IPS-18c (cell line): ENCODE measurements around the gene DGKQ.

ENCODE experiments used
- H3K4me3 ChIP-seq: 2 replicates; pipeline ENCODE4 v1.7.0; 2013; ENCODE audit warnings: low read depth, mild to moderate bottlenecking, low read length, moderate library complexity; ENCODE audit not compliant: insufficient read depth
- H3K9me3 ChIP-seq: one replicate; pipeline ENCODE4 v1.6.1; 2013; ENCODE audit warnings: mild to moderate bottlenecking, low read length, moderate library complexity; ENCODE audit not compliant: control insufficient read depth, insufficient read depth

The DGKQ gene

DNA sequence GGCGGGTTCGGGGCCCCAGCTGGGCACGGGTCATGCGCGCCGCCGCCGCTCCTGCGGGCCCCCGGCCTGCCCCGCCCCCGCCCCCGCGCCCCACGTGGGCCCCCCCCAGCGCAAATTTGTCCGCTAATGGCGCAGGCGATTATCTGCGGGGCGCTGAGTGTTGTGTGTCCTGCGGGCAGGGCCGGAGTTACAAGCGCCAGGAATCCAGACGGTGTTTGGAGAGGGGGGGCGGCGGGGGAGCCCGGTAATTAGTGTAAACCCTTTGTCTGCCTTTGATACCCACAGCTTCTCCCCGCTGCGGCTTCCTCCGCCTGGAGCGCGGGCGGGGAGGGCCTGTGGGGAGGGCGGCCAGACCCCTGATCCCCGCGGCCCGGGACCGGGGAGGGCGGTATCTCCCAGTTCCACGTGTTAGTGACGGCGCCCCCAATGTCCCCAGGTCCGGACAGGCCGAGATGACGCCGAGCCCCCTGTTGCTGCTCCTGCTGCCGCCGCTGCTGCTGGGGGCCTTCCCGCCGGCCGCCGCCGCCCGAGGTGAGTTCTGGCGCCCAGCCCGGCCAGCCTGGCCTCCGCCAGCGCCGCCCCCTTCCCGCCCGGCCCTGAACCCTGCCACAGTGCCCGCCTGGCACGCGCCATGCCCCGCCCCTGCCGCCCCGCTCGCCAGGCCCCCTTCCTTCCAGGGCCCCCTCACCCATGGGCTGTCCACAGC is 38.8 kb upstream of the DGKQ start:
- peak overlapping the region; percentile 41; the same call in 1 of the 2 replicates for H3K4me3 ChIP-seq

DNA sequence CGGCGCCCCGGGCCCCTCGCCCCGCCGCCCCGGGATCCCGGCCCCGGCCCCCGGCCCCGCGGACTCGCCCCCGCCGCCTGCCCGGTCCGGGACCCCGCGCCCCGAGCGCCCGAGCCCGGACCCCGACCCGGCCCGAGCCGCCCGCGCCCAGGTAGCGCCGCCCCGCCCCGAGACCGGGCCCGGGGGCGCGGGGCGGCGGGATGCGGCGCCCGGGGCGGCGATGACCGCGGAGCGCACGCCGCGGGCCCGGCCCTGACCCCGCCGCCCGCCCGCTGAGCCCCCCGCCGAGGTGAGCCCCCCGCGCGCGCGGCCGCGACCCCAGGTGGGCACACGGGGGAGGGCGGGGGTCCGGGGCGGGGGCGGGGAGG is 38.3 kb upstream of the DGKQ start:
- no peak overlapping the region for H3K4me3 ChIP-seq
- H3K9me3 ChIP-seq, result peaks cover 2% of the 10 kb centered on the region

More for the DNA sequence above, 38.8 kb upstream of the DGKQ start:
- H3K9me3 ChIP-seq, result peaks cover 2% of the 10 kb centered on the region

DNA sequence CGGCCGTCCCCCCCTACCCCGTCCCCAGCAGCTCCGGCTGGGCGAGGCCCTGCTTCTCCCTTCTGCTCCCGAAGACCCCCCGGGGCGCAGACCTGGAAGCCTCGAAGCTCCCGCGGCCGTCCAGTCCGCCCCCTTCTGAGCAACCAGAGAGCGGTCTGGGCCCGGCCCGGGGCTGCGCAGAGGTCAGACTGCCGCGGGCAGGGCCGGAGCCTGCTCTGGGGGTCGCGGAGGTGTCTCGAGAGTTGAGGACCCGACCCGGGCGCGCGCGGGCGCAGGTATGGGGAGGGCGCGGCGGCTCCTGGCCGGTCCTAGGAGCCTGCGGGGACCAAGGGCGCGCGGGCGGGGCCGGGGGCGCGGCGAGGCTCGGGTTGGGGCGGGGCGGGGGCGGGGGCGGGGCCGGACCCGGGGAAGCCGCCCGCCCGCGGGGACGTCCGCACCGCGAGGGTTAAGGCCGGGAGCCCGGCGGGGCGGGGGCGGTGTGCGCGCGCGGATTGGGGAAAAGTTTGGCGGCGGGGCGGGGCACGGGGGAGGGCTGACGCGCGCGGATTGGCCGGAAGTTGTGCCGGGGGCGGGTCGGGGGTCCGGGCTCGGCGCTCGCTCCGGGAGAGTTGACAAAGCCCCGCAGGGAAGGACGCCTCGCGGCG is 37.8 kb upstream of the DGKQ start, which contains the start of gene FGFRL1:
TSS of gene FGFRL1 (plus strand) at position 605 of the 644 bp plus-strand sequence. CDS start 860 bp downstream, outside the sequence.
- Histone ChIP-seq H3K9me3 (peaks cover 2% of the 10 kb centered on the region), H3K4me3 (peak within 1 kb of the TSS; percentile 50)

DNA sequence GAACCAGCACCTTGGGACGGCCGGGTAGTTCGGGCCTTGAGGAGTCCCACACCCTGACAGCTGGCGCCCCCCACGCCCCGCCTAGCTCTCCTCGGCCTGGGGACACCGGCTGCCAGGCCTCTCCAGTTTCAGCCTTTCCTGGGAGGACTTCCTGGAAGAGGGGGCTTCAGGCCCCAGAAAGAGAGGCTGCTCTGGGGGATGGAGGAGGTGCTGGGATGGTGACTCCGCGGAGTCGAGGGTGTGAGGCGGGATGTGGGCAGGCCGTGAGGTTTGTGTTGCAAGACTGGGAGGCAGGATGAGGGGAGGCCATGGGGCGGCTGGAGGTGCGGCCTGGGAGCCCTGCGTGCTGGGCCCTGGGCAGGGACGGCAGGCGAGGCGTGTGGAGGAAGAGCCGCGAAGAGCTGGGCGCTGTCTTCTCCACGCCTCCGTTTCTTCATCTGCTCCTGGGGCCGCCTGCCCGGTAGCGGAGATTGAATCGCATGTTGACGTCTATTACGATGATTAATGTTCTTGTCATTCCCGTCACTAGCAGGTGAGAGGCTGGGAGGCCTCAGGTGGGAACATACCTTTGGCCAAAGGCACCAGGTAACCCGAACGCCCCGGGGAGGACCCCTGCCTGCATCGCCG is 37.1 kb upstream of the DGKQ start:
- H3K4me3 ChIP-seq, result peak overlapping the region; percentile 44
- H3K9me3 ChIP-seq, result peaks cover 2% of the 10 kb centered on the region

DNA sequence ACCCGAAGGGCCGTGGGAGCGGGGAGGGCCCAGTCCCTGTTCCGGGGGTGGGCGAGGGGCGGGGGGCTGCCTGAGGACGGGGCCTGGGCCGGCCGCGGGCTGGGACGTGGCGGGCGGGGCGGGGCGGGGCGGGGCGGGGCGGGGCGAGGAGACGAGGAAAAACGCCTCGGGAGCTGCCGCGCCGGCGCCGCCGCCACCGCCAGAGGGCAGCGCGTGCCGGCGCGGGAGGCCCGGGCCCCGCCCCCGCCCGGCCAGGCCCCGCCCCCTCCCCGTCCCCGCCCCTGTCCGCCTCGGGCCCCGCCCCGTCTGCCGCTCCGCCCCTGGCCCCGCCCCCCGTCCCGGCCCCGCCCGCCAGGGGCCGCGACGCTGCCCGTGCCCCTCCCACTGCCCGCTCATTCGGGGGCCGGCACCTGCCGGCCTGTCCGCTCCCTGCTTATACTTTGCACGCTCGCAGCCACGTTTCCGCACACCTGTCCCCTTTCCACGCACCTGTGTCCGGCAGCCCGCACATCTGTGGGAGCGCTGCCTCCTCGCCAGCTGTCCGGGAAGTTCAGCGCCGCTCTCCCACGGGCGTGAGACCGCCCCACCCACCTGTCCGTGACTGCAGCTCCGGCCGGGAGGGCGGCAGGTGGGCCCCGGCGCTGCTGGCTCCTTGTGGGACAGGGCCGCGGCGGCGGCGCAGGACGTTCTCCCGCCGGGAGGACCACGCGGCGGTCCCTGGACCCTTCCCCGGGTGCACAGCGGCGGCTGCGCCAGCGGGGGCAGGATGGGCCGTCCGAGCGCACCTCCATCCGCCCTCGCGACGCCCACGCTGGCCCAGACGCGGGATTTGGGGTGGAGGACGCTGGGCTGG is 36.4 kb upstream of the DGKQ start:
- Histone ChIP-seq H3K9me3 (no peaks in the 10 kb centered on the region), H3K4me3 (peak overlapping the region; percentile 50)

DNA sequence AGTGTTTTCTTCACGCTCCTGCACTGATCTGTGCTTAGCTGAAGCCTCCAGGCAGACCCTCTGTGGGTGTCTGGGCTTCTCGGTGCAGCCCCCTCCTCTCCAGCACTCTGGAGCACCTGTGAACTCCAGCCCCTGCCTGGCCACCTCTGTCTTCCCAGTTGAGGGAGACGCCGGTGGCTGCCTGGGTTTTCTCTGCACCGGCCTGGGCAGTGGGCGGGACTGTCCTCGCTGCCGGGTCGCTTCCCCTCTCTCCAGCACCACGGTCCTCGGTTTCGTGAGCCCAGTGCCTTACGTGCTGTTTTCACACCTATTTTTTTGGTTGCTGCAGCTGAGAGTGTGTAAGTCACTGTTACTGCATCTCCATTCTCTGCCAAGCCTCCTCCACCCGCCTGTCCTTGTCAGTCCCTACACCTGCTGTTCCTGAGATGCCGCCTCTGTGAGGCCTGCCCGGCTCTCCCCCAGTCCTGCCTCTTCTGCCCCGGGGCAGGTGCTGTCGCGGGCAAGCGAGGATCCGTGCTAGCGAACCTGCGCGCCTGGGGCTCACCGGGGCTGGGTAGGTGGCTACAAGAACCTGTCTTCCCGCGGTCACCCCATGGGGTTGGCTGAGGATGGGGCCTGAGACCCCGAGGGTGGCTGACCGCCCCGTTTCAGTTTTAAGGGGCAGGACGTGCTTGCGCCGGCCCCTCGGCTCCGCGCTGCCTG is 35.6 kb upstream of the DGKQ start:
- peak overlapping the region; percentile 50 for H3K4me3 ChIP-seq
- no peaks in the 10 kb centered on the region for H3K9me3 ChIP-seq

DNA sequence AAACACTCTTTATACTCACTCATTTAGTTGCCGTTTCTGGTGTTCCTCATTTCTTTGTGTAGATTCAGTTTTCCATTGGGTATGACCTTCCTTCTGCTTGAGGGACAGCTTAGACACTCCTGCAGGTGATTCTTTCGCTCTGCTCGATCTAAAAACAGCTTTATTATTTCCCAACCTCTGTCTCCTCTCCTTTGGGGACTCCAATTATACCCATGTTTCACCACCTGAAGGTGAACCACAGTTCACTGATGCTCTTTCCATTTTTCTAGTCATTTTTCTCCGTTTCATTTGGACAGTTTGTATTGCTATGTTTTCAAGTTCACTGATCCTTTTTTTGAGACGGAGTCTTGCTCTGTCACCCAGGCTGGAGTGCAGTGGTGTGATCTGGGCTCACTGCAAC is 33.5 kb upstream of the DGKQ start:
- no peak overlapping the region for H3K4me3 ChIP-seq
- no peaks in the 10 kb centered on the region for H3K9me3 ChIP-seq

DNA sequence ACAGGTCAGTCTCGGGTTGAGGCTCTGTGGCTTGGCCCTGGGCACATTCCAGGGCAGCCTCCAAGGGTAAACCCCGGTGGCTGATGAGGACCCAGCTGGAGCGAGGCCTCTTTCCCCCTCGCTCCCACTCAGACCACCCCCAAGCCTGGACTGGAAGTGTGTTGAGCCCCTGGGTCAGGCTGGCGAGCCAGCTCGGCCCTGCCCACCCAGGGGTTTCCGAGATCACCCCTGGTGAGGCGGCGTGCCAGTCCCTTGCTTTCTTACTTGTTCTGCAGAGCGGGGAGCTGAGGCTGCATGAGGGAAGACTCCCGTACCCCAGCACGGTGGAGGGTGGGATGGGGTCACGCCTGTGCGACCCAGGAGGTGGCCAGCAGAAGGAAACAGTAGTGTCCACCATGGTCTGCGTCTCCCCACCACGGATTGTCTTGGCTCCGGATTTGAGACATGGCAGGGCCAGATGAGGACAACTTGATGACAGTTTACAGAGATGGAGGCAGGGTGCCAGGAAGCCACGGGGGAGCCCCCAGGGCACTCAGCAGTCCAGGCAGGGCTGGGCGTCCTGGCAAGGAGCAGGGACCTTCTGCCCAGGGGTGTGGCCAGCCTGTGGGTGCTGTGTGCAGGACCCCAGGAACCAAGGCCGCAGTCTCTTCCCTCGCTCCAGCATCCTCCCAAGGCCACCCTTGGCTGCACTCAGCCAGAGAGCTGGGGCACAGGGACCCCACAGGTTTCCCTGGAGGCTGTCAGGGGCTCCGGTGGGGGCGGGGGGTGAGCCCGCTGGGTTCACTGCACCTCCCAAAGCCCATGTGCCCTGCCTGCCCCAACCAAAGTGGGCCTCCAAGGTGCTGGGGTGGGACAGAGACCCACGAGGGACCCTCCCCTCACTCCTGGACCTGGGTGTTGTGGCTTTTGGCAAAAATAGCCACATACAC is 31.5 kb upstream of the DGKQ start:
- Histone ChIP-seq H3K4me3 (no peak overlapping the region), H3K9me3 (no peaks in the 10 kb centered on the region)

DNA sequence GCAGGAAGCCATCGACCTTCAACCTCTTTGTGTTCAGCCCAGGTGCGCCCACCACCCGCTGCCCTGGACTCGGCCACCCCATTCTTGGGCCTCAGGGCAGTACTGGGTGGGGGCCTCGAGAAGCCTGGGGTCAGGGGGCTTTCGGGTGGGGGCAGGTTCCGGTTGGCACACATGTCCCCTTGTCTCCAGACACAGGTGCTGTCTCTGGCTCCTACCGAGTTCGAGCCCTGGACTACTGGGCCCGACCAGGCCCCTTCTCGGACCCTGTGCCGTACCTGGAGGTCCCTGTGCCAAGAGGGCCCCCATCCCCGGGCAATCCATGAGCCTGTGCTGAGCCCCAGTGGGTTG is 30.7 kb upstream of the DGKQ start:
- Histone ChIP-seq H3K4me3 (no peak overlapping the region), H3K9me3 (no peaks in the 10 kb centered on the region)

DNA sequence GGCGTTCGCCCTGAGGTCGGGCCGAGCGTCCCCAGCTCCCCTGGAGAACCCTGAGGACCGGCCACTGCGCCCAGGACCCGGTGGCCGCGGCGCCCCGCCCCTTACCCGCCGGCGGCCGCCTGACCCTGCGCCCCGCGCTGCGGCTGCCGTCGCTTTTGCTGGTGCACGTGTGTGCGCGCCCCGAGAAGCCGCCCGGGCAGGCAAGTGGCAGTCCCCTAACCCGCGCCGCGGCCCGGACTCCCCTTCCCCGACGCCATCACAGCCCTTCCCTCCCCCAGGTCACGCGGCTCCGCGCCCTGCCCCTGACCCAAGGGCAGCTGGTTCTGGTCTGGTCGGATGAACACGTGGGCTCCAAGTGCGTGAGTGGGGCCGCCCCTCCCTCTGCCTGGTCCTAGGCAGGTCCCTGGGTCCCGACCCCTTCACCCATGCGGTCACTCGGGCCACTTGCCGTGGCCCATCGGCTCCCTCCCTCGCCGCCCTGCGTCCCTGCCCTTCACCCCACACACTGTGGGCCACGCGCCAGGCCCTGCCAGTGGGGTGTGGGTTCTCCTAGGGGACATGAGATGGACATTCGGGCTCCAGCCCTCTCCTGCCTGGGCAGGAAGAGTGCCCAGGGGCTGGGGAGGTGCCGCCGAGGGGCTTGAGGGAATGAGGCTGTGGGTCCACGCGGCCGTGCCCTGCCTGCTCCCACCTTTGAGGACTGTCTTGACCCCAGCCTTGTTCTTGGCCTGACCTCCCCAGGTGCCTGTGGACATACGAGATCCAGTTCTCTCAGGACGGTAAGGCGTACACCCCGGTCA is 30.1 kb upstream of the DGKQ start:
- Histone ChIP-seq H3K4me3 (no peak overlapping the region), H3K9me3 (no peaks in the 10 kb centered on the region)

DNA sequence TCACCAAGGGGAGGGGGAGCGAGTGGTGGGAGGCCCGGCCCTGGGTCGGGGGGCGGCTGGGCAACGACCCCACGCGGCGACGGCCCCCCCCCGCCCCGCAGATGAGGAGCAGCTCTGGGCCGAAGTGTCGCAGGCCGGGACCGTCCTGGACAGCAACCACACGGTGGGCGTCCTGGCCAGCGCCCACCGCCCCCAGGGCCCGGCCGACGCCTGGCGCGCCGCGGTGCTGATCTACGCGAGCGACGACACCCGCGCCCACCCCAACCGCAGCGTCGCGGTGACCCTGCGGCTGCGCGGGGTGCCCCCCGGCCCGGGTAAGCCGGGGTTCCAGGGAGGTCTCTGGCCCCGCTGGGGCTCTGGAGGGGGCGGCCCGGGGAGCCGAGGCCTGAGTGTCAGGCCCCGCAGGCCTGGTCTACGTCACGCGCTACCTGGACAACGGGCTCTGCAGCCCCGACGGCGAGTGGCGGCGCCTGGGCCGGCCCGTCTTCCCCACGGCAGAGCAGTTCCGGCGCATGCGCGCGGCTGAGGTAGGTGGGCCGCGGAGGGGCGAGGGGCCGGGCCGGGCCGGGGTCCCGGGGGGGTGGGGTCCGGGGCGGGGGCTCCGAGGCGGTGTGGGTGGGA is 29.4 kb upstream of the DGKQ start:
- Histone ChIP-seq H3K9me3 (no peaks in the 10 kb centered on the region), H3K4me3 (peak overlapping the region; percentile 31; the same call in 1 of the 2 replicates)

DNA sequence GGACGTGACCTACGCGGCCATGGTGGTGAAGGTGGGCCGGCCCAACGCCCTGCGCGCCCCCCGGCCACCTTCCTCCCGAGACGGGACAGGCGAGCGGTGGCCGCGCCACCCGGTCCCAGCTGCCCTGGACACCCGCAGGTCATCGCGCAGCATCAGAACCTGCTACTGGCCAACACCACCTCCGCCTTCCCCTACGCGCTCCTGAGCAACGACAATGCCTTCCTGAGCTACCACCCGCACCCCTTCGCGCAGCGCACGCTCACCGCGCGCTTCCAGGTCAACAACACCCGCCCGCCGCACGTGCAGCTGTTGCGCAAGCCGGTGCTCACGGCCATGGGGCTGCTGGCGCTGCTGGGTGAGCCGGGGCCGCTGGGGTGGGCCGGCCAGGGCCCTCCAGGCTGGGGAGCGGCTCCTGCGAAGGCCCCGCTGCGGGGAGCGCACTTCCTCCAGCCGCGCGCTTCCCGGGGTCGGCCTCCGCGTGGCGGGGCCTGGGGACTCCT is 28.8 kb upstream of the DGKQ start:
- no peaks in the 10 kb centered on the region for H3K9me3 ChIP-seq
- H3K4me3 ChIP-seq, result peak overlapping the region; percentile 31; the same call in 1 of the 2 replicates

DNA sequence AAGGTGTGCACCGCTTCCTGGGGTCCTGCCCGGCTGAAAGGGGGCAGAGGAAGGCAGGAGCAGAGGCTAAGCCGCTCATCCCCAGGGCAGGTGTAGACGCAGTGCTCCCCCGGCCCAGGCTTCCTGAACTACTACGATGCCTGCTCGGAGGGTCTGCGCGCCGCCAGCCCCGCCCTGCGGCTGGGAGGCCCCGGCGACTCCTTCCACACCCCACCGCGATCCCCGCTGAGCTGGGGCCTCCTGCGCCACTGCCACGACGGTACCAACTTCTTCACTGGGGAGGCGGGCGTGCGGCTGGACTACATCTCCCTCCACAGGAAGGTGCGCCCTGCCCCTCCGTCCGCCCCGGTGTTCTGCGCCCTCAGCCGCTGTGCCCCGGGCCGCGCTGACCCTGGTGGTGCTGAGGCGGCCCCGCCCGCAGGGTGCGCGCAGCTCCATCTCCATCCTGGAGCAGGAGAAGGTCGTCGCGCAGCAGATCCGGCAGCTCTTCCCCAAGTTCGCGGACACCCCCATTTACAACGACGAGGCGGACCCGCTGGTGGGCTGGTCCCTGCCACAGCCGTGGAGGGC is 28.3 kb upstream of the DGKQ start:
- peak overlapping the region; percentile 31; the same call in 1 of the 2 replicates for H3K4me3 ChIP-seq
- H3K9me3 ChIP-seq, result no peaks in the 10 kb centered on the region

DNA sequence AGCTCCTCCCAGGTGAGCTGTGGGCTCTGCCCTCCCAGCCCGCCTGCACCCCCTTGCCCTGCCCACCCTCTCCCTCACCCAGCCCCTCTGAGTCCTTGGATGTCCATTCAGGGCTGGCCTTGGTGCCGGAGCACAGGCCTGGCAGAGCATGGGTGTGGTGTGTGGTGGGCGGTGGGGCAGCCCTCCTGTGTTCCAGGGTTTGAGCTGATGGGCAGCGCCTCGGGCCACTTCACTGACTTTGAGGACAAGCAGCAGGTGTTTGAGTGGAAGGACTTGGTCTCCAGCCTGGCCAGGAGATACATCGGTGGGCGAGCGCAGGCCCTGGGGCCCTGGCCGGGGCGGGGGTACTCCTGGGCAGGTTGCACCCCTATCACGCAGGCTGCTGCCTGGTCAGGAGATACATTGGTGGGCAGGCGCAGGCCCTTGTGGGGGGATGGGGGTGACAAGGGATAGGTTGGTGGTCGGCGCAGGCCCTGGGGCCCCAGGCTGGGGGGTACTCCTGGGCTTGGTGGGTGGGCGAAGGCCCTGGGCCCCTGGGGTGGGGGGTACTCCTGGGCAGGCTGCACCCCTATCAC is 27.4 kb upstream of the DGKQ start:
- Histone ChIP-seq H3K9me3 (no peaks in the 10 kb centered on the region), H3K4me3 (no peak overlapping the region)
